Measurements from ENCODE around the gene GPR108.

Gene GPR108

GRCh38 chr19:6736169-6736916 lies 1.0 kb downstream of the GPR108 start:
- H3K4me3 Mint-ChIP-seq, result peak overlapping the region; percentile 96
- H3K36me3 Mint-ChIP-seq (ENCODE audit: low read depth), result peaks cover 8% of the 10 kb centered on the region
- peak overlapping the region; percentile 96 for H3K27ac Mint-ChIP-seq
- no peaks in the 10 kb centered on the region for H3K9me3 Mint-ChIP-seq
- H3K27me3 Mint-ChIP-seq, result no peaks in the 10 kb centered on the region
- peaks cover 39% of the 10 kb centered on the region for H3K4me1 Mint-ChIP-seq (ENCODE audit: low read depth)

- peaks cover 33% of the 10 kb centered on the region for H3K4me1 Mint-ChIP-seq (ENCODE audit: low read depth)
- no peaks in the 10 kb centered on the region for H3K9me3 Mint-ChIP-seq
- peaks cover 8% of the 10 kb centered on the region for H3K36me3 Mint-ChIP-seq (ENCODE audit: low read depth)
- no peaks in the 10 kb centered on the region for H3K27me3 Mint-ChIP-seq
- H3K27ac Mint-ChIP-seq, result peak overlapping the region; percentile 96
- peak overlapping the region; percentile 96 for H3K4me3 Mint-ChIP-seq
These were observed 2.0 kb downstream of the GPR108 start for GRCh38 chr19:6735181-6735911.

GRCh38 chr19:6734096-6734696 lies 3.2 kb downstream of the GPR108 start:
- H3K36me3 Mint-ChIP-seq (ENCODE audit: low read depth), result peaks cover 8% of the 10 kb centered on the region
- no peaks in the 10 kb centered on the region for H3K27me3 Mint-ChIP-seq
- no peak overlapping the region for H3K27ac Mint-ChIP-seq
- peaks cover 31% of the 10 kb centered on the region for H3K4me1 Mint-ChIP-seq (ENCODE audit: low read depth)
- H3K4me3 Mint-ChIP-seq, result no peak overlapping the region
- H3K9me3 Mint-ChIP-seq, result no peaks in the 10 kb centered on the region

GRCh38 chr19:6733338-6734095 lies 3.9 kb downstream of the GPR108 start:
- no peaks in the 10 kb centered on the region for H3K9me3 Mint-ChIP-seq
- peaks cover 8% of the 10 kb centered on the region for H3K36me3 Mint-ChIP-seq (ENCODE audit: low read depth)
- H3K4me1 Mint-ChIP-seq (ENCODE audit: low read depth), result peaks cover 27% of the 10 kb centered on the region
- H3K27ac Mint-ChIP-seq, result no peak overlapping the region
- no peaks in the 10 kb centered on the region for H3K27me3 Mint-ChIP-seq
- H3K4me3 Mint-ChIP-seq, result no peak overlapping the region

GRCh38 chr19:6732803-6733337 lies 4.5 kb downstream of the GPR108 start:
- Mint-ChIP-seq H3K4me3 (no peak overlapping the region), H3K27ac (no peak overlapping the region), H3K4me1 (ENCODE audit: low read depth) (peaks cover 26% of the 10 kb centered on the region), H3K9me3 (no peaks in the 10 kb centered on the region), H3K36me3 (ENCODE audit: low read depth) (peaks cover 8% of the 10 kb centered on the region), H3K27me3 (no peaks in the 10 kb centered on the region)

- H3K4me1 Mint-ChIP-seq (ENCODE audit: low read depth), result peaks cover 22% of the 10 kb centered on the region
- H3K27me3 Mint-ChIP-seq, result no peaks in the 10 kb centered on the region
- H3K36me3 Mint-ChIP-seq (ENCODE audit: low read depth), result peaks cover 8% of the 10 kb centered on the region
- H3K4me3 Mint-ChIP-seq, result no peak overlapping the region
- H3K9me3 Mint-ChIP-seq, result no peaks in the 10 kb centered on the region
- no peak overlapping the region for H3K27ac Mint-ChIP-seq
These were observed 5.6 kb downstream of the GPR108 start for GRCh38 chr19:6731822-6732221.

- Mint-ChIP-seq H3K4me1 (ENCODE audit: low read depth) (peaks cover 18% of the 10 kb centered on the region), H3K27ac (no peak overlapping the region), H3K4me3 (no peak overlapping the region), H3K27me3 (no peaks in the 10 kb centered on the region), H3K36me3 (ENCODE audit: low read depth) (peaks cover 8% of the 10 kb centered on the region), H3K9me3 (no peaks in the 10 kb centered on the region)
These were observed 6.3 kb downstream of the GPR108 start for GRCh38 chr19:6730941-6731670.

- H3K27ac Mint-ChIP-seq, result no peak overlapping the region
- H3K27me3 Mint-ChIP-seq, result no peaks in the 10 kb centered on the region
- H3K4me1 Mint-ChIP-seq (ENCODE audit: low read depth), result peaks cover 15% of the 10 kb centered on the region
- H3K4me3 Mint-ChIP-seq, result no peak overlapping the region
- H3K9me3 Mint-ChIP-seq, result no peaks in the 10 kb centered on the region
- H3K36me3 Mint-ChIP-seq (ENCODE audit: low read depth), result peaks cover 8% of the 10 kb centered on the region
These were observed 7.1 kb downstream of the GPR108 start for GRCh38 chr19:6730153-6730804.

GRCh38 chr19:6729573-6730152 lies 7.7 kb downstream of the GPR108 start:
- Mint-ChIP-seq H3K27me3 (no peaks in the 10 kb centered on the region), H3K36me3 (ENCODE audit: low read depth) (peaks cover 8% of the 10 kb centered on the region), H3K27ac (no peak overlapping the region), H3K4me1 (ENCODE audit: low read depth) (peaks cover 17% of the 10 kb centered on the region), H3K4me3 (no peak overlapping the region), H3K9me3 (no peaks in the 10 kb centered on the region)

- Mint-ChIP-seq H3K4me1 (ENCODE audit: low read depth) (peaks cover 25% of the 10 kb centered on the region), H3K27me3 (no peaks in the 10 kb centered on the region), H3K9me3 (no peaks in the 10 kb centered on the region), H3K4me3 (no peak overlapping the region), H3K27ac (no peak overlapping the region), H3K36me3 (ENCODE audit: low read depth) (peaks cover 8% of the 10 kb centered on the region)
These were observed 9.0 kb downstream of the GPR108 start for GRCh38 chr19:6728346-6728745.

- Mint-ChIP-seq H3K4me3 (no peak overlapping the region), H3K4me1 (ENCODE audit: low read depth) (peaks cover 47% of the 10 kb centered on the region), H3K27ac (no peak overlapping the region), H3K9me3 (no peaks in the 10 kb centered on the region), H3K27me3 (no peaks in the 10 kb centered on the region), H3K36me3 (ENCODE audit: low read depth) (no peaks in the 10 kb centered on the region)
These were observed 11.7 kb downstream of the GPR108 start for GRCh38 chr19:6725513-6726231.

- Mint-ChIP-seq H3K9me3 (no peaks in the 10 kb centered on the region), H3K4me3 (no peak overlapping the region), H3K27ac (no peak overlapping the region), H3K4me1 (ENCODE audit: low read depth) (peaks cover 55% of the 10 kb centered on the region), H3K36me3 (ENCODE audit: low read depth) (no peaks in the 10 kb centered on the region), H3K27me3 (no peaks in the 10 kb centered on the region)
These were observed 12.5 kb downstream of the GPR108 start for GRCh38 chr19:6724631-6725492.

Data from stimulated activated naive CD8-positive, alpha-beta T cell treated with anti-CD3 and anti-CD28 coated beads, Interleukin-15, Interleukin-2, amounts not matched to agents 100 ng/mL and 50 ng/mL, for 24 hours (primary cell).